Cardiac muscle cell (in vitro differentiated cells and primary cell): ENCODE data around the gene FNTB. TPM values are rescaled to one million over a fixed set of nuclear protein-coding genes. Genes with fewer than 3 reads are reported as not detected.

ENCODE experiments used
- DNase-seq, 2 donors: peaks; one replicate each; pipeline versions ENCODE4 v3.0.0 to v3.0.0-alpha.2; 2010 to 2017; ENCODE audit warnings: low read depth in 1 of 2, low spot score in 1 of 2
- H3K27ac ChIP-seq: fragments of 200-600 bp; sonication (generic); 2 replicates; pipeline ENCODE4 v1.5.1; 2016
- H3K27me3 ChIP-seq: fragments of 200-600 bp; sonication (generic); 2 replicates; pipeline ENCODE4 v1.6.0; 2016; ENCODE audit warnings: control low read depth
- H3K36me3 ChIP-seq: fragments of 200-600 bp; sonication (generic); 2 replicates; pipeline ENCODE4 v1.5.1; 2016; ENCODE audit warnings: control low read depth
- H3K4me1 ChIP-seq: fragments of 200-600 bp; sonication (generic); 2 replicates; pipeline ENCODE4 v1.8.1; 2017; ENCODE audit warnings: low read depth, mild to moderate bottlenecking, mixed run types
- H3K4me3 ChIP-seq: fragments of 200-600 bp; sonication (generic); 2 replicates; pipeline ENCODE4 v1.5.1; 2016; ENCODE audit warnings: mild to moderate bottlenecking
- H3K9me3 ChIP-seq: fragments of 200-600 bp; sonication (generic); 2 replicates; pipeline ENCODE4 v1.5.1; 2017; ENCODE audit warnings: low read depth, mild to moderate bottlenecking, control low read depth
- polyA plus RNA-seq: library from polyadenylated mRNA; unstranded; fragments of >200 nt; fragmentation: Nextera tagmentation; extraction: Ambion mirVana; gene quantifications from 2 replicates; pipeline ENCODE4 v1.2.1, GENCODE V29; 2016
- total RNA-seq: library from RNA; depleted of rRNA; stranded (reverse); fragments of >200 nt; gene quantifications from 2 replicates; pipeline ENCODE4 v1.2.3, GENCODE V29; 2016
- TF ChIP-seq, protein P1 (sequence below): IDR thresholded peaks from 2 replicates; pipeline ENCODE4 v1.5.1; 2012; ENCODE audit warnings: low read depth, mild to moderate bottlenecking, low read length

Gene FNTB
- total and polyA plus RNA-seq, 2 experiments from 2014 or later: 34.9 to 42.0 TPM

DNA sequence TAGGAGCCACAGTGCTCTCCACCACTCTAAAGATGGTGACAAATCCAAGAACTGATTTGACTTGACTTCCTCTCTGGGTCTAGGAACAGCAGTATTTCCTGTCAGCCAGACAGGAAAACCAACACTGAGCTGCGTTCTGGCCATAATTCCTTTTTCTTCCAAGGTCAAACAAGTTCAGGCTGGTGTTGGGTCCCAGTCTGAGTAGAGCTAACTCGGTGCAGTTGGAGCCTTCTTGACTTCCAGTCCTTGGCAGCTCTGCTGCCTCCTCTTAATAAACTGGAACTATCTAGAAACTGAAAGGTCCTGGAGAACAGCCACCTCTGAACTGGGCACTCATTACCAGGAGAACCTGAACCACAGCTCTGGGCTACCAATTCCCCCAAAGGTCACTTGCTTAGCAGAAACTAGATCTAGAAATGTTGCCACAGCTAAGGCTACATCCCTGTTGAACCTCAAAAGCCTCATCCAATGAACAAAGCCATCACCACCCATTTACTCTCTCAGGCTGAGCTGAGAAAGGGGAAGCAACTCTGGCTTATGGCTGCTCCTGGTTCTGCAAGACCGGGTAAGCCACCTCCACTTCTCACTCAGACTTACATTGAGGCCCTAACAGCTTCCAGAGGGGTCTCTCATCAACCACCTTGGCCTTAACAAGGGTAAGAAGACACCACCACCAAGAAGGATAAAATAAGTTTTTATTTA, 87.9 kb downstream of the FNTB start:
- H3K27ac ChIP-seq: peak overlapping the region; percentile 76
- TF ChIP-seq, protein P1, sequence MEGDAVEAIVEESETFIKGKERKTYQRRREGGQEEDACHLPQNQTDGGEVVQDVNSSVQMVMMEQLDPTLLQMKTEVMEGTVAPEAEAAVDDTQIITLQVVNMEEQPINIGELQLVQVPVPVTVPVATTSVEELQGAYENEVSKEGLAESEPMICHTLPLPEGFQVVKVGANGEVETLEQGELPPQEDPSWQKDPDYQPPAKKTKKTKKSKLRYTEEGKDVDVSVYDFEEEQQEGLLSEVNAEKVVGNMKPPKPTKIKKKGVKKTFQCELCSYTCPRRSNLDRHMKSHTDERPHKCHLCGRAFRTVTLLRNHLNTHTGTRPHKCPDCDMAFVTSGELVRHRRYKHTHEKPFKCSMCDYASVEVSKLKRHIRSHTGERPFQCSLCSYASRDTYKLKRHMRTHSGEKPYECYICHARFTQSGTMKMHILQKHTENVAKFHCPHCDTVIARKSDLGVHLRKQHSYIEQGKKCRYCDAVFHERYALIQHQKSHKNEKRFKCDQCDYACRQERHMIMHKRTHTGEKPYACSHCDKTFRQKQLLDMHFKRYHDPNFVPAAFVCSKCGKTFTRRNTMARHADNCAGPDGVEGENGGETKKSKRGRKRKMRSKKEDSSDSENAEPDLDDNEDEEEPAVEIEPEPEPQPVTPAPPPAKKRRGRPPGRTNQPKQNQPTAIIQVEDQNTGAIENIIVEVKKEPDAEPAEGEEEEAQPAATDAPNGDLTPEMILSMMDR: no peak
- peaks cover 4% of the 10 kb centered on the region for H3K36me3 ChIP-seq

DNA sequence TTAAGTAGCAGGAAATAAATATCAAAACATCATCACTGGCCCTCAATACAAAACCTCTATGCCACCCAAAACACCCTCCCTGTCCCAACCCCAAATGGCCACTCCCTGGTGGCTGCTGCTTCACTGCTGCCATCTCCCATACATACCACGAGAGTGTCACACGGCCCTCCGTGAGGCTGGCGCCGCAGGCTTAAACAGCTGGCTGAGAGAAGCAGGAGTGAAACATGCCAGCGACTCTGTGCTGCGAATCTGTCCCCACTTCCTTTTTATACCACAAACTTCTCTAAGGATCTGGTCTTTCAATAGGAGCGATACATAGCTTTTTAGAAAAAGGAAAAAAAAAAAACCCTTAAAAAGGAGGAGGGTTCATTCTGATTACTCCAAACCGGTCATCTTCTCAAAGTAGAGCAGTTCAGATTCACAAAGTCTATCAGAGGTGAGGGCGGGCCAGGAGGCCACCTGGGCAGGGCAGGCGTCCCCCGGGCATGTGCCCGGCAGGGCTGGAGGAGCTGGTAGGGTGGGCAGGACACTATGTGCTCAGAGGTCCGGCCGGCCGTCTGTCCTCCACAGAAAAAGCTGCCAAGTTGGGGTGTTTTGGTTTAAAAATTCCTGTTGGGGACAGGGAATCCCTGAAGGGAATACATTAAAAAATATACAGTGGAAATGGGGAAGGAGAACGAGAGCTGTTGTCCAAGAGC, 89.1 kb downstream of the FNTB start:
- Histone ChIP-seq H3K27ac (no peak overlapping the region), H3K4me3 (no peak overlapping the region), H3K36me3 (peaks cover 4% of the 10 kb centered on the region), H3K4me1 (peaks cover 23% of the 10 kb centered on the region), H3K9me3 (no peaks in the 10 kb centered on the region), H3K27me3 (no peaks in the 10 kb centered on the region)
- no peak for DNase-seq
- TF ChIP-seq, protein P1: no peak

More for the DNA sequence above, 87.9 kb downstream of the FNTB start:
- no peaks in the 10 kb centered on the region for H3K9me3 ChIP-seq
- no peak overlapping the region for H3K4me3 ChIP-seq
- peak in 1 of 2 donors; percentile 25 for DNase-seq
- H3K4me1 ChIP-seq: peaks cover 23% of the 10 kb centered on the region
- H3K27me3 ChIP-seq: no peaks in the 10 kb centered on the region

DNA sequence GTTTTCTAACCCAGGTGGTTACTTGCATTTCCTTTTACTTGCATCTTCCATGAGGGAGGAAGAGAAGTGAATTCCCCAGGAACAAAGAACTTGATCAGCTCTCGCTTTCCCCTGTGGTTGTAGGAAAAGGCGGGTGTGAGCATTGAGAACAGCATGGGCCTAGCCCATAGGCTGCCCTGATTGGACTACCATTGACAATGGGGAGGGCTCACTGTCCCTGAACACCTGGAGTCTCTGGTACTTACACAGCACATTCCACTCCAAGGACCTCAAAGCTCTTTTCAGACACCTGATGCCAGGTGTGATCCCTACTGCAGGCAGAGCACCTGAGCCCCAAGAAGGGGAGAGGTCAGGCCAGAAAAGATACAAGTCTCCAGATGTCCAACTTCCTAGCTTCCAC, 90.6 kb downstream of the FNTB start:
- no peaks in the 10 kb centered on the region for H3K27me3 ChIP-seq
- no peak for DNase-seq
- H3K36me3 ChIP-seq: peaks cover 4% of the 10 kb centered on the region
- H3K4me1 ChIP-seq: peaks cover 18% of the 10 kb centered on the region
- TF ChIP-seq, protein P1: no peak
- no peak overlapping the region for H3K4me3 ChIP-seq
- no peak overlapping the region for H3K27ac ChIP-seq
- no peaks in the 10 kb centered on the region for H3K9me3 ChIP-seq

DNA sequence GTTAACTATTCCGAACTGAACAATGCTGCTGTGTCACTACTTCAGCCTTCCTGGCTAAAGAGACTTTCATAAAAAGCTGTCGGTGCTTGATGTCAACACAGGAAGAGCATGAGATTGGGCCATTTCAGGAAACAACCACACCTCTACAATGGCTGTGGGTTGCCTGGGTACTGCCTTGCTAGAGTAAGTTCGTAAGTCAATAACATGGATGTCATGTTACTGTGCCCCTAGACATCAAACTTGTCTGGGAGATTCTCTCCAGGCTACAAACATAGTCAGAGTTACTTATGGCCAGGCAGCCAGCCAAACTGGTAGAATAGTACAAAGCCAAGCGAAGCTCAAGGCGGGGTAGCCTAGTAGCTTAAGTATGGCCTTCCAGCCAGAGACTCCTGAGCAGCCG, 92.5 kb downstream of the FNTB start:
- H3K27me3 ChIP-seq: no peaks in the 10 kb centered on the region

DNA sequence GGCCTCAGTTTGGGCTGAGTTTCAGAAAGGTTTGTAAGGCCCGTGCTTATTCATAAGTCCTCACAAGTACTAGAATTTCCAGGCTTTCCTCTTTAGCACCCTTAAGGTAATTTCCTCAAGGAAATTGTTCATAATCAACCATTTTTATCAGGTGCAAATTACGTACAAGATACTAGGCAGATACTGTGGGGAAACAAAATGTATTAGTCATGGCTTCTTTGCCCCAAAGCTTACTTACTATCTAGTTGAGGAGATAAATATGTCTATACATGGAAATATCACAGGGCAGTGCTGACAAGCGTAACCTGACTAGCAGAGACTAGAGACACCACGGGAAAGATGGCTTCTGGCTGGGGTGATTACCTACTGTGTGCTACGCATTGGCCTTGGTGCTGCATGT, 93.1 kb downstream of the FNTB start:
- no peaks in the 10 kb centered on the region for H3K27me3 ChIP-seq
- no peaks in the 10 kb centered on the region for H3K9me3 ChIP-seq
- peak in 1 of 2 donors; percentile 21 for DNase-seq
- H3K27ac ChIP-seq: no peak overlapping the region
- peaks cover 10% of the 10 kb centered on the region for H3K4me1 ChIP-seq
- peaks cover 6% of the 10 kb centered on the region for H3K36me3 ChIP-seq
- no peak overlapping the region for H3K4me3 ChIP-seq
- TF ChIP-seq, protein P1: no peak

More for the DNA sequence above, 92.5 kb downstream of the FNTB start:
- H3K27ac ChIP-seq: peak overlapping the region; percentile 3
- TF ChIP-seq, protein P1: no peak
- DNase-seq: peak in 1 of 2 donors; percentile 21
- no peak overlapping the region for H3K4me3 ChIP-seq
- peaks cover 4% of the 10 kb centered on the region for H3K4me1 ChIP-seq
- H3K36me3 ChIP-seq: peaks cover 6% of the 10 kb centered on the region
- H3K9me3 ChIP-seq: no peaks in the 10 kb centered on the region
